ENCODE measurements around the gene CENPS. TPM values are rescaled to one million over a fixed set of nuclear protein-coding genes. Genes with fewer than 3 reads are reported as not detected.

CENPS gene
- total and polyA plus RNA-seq, 8 donors, result 1.8 to 29.5 (median 10.0) TPM; not detected in 2

DNA sequence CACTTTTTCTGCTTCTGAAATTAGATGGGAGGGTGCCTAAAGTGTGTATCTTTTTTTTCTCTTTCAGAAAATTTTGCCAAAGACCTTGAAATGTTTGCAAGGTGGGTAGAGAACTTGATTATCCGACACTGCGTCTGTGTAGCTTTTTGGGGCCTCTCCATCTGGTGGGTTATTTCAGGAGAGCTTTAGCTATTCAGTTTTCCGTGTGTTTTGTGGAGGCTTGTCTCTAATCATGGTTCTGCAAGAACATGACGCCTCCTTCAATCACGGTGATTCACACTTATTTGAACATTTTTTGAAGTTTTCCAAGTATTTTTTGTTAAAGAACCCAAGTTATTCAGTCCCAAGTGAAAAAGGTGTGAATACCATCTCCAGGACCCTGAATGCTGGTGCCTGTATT, 4.4 kb downstream of the CENPS start:
- H3K4me1 ChIP-seq, result peaks cover 12 to 33% (median 26%) of the 10 kb centered on the region in 4 donors
- peaks cover 0 to 6% (median 4%) of the 10 kb centered on the region in 4 donors for H3K36me3 ChIP-seq
- H3K27ac ChIP-seq, result no peak overlapping the region
- intact Hi-C loops (cut with DNase I; ENCODE audit: low total_unique reads), result loop anchor here (10.0 kb wide), 1 partner anchor 60 kb away; no protein-coding TSS in a partner anchor
- DNase-seq, result no peak
- H3K4me3 ChIP-seq, result no peak overlapping the region
- 90 to 96% (median 92%) methylated on average over 5 of the region's 5 CpGs for WGBS, 5 donors
- no peaks in the 10 kb centered on the region for H3K9me3 ChIP-seq
- TF ChIP-seq POLR2A (IDR thresholded peaks at IDR 0.05) (no peak), CTCF (IDR thresholded peaks at IDR 0.05) (no peak), POLR2AphosphoS5 (IDR thresholded peaks at IDR 0.05) (no peak), EP300 (IDR thresholded peaks at IDR 0.05) (no peak)
- no peaks in the 10 kb centered on the region for H3K27me3 ChIP-seq

- no peak for DNase-seq
- H3K4me1 ChIP-seq, result peaks cover 0 to 12% (median 6%) of the 10 kb centered on the region in 4 donors
- TF ChIP-seq POLR2AphosphoS5 (IDR thresholded peaks at IDR 0.05) (no peak), POLR2A (IDR thresholded peaks at IDR 0.05) (no peak), EP300 (IDR thresholded peaks at IDR 0.05) (no peak), CTCF (IDR thresholded peaks at IDR 0.05) (no peak)
- 92 to 100% (median 97%) methylated on average over 1 of the region's 1 CpG for WGBS, 5 donors
- H3K9me3 ChIP-seq, result no peaks in the 10 kb centered on the region
- peaks cover 4 to 24% (median 16%) of the 10 kb centered on the region in 4 donors for H3K36me3 ChIP-seq
- intact Hi-C loops (cut with DNase I; ENCODE audit: low total_unique reads), result loop anchor here (10.0 kb wide), 1 partner anchor 58 kb away; no protein-coding TSS in a partner anchor
- no peak overlapping the region for H3K4me3 ChIP-seq
- H3K27me3 ChIP-seq, result no peaks in the 10 kb centered on the region
- no peak overlapping the region for H3K27ac ChIP-seq
Measured at GRCh38 chr1:10437052-10437451, 6.8 kb downstream of the CENPS start.

DNA sequence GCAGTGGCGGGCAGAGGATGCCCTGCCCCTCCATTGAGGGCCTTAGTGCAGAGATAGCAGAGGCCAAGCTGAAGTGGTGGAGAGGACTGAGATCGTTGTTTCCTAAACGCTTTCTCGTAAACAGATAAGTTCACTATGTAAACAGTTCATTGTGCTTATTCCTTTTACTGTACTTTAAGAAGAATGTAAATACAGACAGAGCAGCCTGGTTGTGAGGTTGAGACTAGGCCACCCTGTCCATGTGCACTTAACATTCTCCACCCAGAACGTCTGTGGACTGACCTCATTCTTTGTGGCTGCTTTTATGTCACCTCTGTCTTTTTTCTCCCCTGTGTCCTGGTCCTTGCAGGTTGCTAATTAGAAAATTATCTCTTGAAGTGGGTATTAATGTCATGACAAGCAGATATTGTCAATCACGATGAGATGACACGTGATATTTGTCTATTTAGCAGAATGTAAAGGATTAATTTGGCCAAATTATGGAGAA, 8.5 kb downstream of the CENPS start:
- H3K4me3 ChIP-seq, result no peak overlapping the region
- intact Hi-C loops (cut with DNase I; ENCODE audit: low total_unique reads), result loop anchor here (10.0 kb wide), 1 partner anchor 56 kb away; no protein-coding TSS in a partner anchor
- no peak overlapping the region for H3K27ac ChIP-seq
- no peak for DNase-seq
- TF ChIP-seq POLR2AphosphoS5 (IDR thresholded peaks at IDR 0.05) (no peak), CTCF (IDR thresholded peaks at IDR 0.05) (no peak), POLR2A (IDR thresholded peaks at IDR 0.05) (no peak), EP300 (IDR thresholded peaks at IDR 0.05) (no peak)
- H3K36me3 ChIP-seq, result peaks cover 4 to 29% (median 18%) of the 10 kb centered on the region in 4 donors
- H3K27me3 ChIP-seq, result no peaks in the 10 kb centered on the region
- 34 to 55% (median 49%) methylated on average over 7 of the region's 7 CpGs for WGBS, 5 donors
- H3K4me1 ChIP-seq, result peaks cover 0 to 3% (median 0%) of the 10 kb centered on the region in 4 donors
- H3K9me3 ChIP-seq, result no peaks in the 10 kb centered on the region

GRCh38 chr1:10440305-10440704, 10.1 kb downstream of the CENPS start:
- Histone ChIP-seq H3K27ac (no peak overlapping the region), H3K36me3 (peaks cover 4 to 39% (median 22%) of the 10 kb centered on the region in 4 donors), H3K4me3 (no peak overlapping the region), H3K4me1 (peaks cover 0 to 3% (median 0%) of the 10 kb centered on the region in 4 donors), H3K27me3 (no peaks in the 10 kb centered on the region), H3K9me3 (no peaks in the 10 kb centered on the region)
- intact Hi-C loops (cut with DNase I; ENCODE audit: low total_unique reads), result no loop called here
- TF ChIP-seq POLR2A (IDR thresholded peaks at IDR 0.05) (no peak), EP300 (IDR thresholded peaks at IDR 0.05) (no peak), POLR2AphosphoS5 (IDR thresholded peaks at IDR 0.05) (no peak), CTCF (IDR thresholded peaks at IDR 0.05) (no peak)
- no peak for DNase-seq
- WGBS, 5 donors, result 95 to 100% (median 98%) methylated on average over 2 of the region's 2 CpGs
